ENCODE results near the gene RIN3.

- TF ChIP-seq CTCF (IDR thresholded peaks at IDR 0.05) (no peak), POLR2A (IDR thresholded peaks at IDR 0.05) (no peak)
These were observed 164.4 kb downstream of the RIN3 start for GRCh38 chr14:92677955-92678354.

All from adrenal gland (tissue), 5 donors.